DOHH2 (cell line): ENCODE measurements around the gene UBE2S.

Experiments
- H3F3A ChIP-seq: fragments of 200-600 bp; sonication (generic), shearing (Covaris generic); 2 replicates; pipeline ENCODE4 v1.6.0; 2016; ENCODE audit warnings: antibody characterized with exemption, mild to moderate bottlenecking; ENCODE audit not compliant: control insufficient read depth, insufficient read depth
- H3K27ac ChIP-seq: fragments of 200-600 bp; sonication (generic); 2 replicates; pipeline ENCODE4 v1.5.1; 2014; ENCODE audit warnings: low read depth, mild to moderate bottlenecking, low read length, moderate library complexity
- H3K27me3 ChIP-seq: fragments of 200-600 bp; sonication (generic); 2 replicates; pipeline ENCODE4 v1.6.1; 2014; ENCODE audit warnings: mild to moderate bottlenecking, low read length, mixed read lengths; ENCODE audit not compliant: control insufficient read depth
- H3K36me3 ChIP-seq: fragments of 200-600 bp; sonication (generic); 2 replicates; pipeline ENCODE4 v1.6.1; 2014; ENCODE audit warnings: mild to moderate bottlenecking, low read length, moderate library complexity, mixed read lengths; ENCODE audit not compliant: control insufficient read depth
- H3K4me1 ChIP-seq: fragments of 200-600 bp; sonication (generic); 2 replicates; pipeline ENCODE4 v1.6.1; 2014; ENCODE audit warnings: mild to moderate bottlenecking, low read length, mixed read lengths; ENCODE audit not compliant: control insufficient read depth
- H3K4me2 ChIP-seq: fragments of 200-600 bp; sonication (generic); 2 replicates; pipeline ENCODE4 v1.6.0; 2014; ENCODE audit warnings: mild to moderate bottlenecking, low read length, moderate library complexity
- H3K4me3 ChIP-seq: fragments of 200-600 bp; sonication (generic); 2 replicates; pipeline ENCODE4 v1.5.1; 2014; ENCODE audit warnings: mild to moderate bottlenecking, low read length, mixed read lengths
- H3K79me2 ChIP-seq: fragments of 200-600 bp; sonication (generic); 2 replicates; pipeline ENCODE4 v1.6.1; 2014; ENCODE audit warnings: mild to moderate bottlenecking, low read length, mixed read lengths; ENCODE audit not compliant: control insufficient read depth
- H3K9me2 ChIP-seq: fragments of 200-600 bp; sonication (generic); replicated peaks from 2 replicates; pipeline ENCODE4 v1.6.1; 2014; ENCODE audit warnings: mild to moderate bottlenecking, low read length, mixed read lengths; ENCODE audit not compliant: control insufficient read depth
- H3K9me3 ChIP-seq: fragments of 200-600 bp; sonication (generic); 2 replicates; pipeline ENCODE4 v1.6.1; 2014; ENCODE audit warnings: antibody characterized with exemption, low read length, mixed read lengths; ENCODE audit not compliant: control insufficient read depth, insufficient read depth
- H4K20me1 ChIP-seq: fragments of 200-600 bp; sonication (generic); 2 replicates; pipeline ENCODE4 v1.6.0; 2014; ENCODE audit warnings: low read depth, mild to moderate bottlenecking, antibody characterized with exemption, low read length, moderate library complexity; ENCODE audit not compliant: control insufficient read depth, insufficient read depth
- CTCF ChIP-seq: fragments of 200-600 bp; sonication (generic); IDR thresholded peaks from one replicate; pipeline ENCODE4 v1.5.1; 2014; ENCODE audit warnings: antibody characterized with exemption, mild to moderate bottlenecking, low read depth, low read length; ENCODE audit not compliant: poor library complexity, severe bottlenecking
- EZH2phosphoT487 ChIP-seq: fragments of 200-600 bp; sonication (generic); IDR thresholded peaks from 2 replicates; pipeline ENCODE4 v1.6.1; 2017; ENCODE audit warnings: borderline replicate concordance, mild to moderate bottlenecking, antibody characterized with exemption, low read length, moderate library complexity, mixed read lengths

UBE2S gene

GRCh38 chr19:55390461-55390880, 17.1 kb downstream of the UBE2S start:
- Histone ChIP-seq H3K4me2 (no peak overlapping the region; the same call in 1 of the 2 replicates), H3K36me3 (peaks cover 45% of the 10 kb centered on the region), H3K9me3 (no peaks in the 10 kb centered on the region), H3K27ac (0 out of 2 replicates have a peak overlapping the region, but pooled peaks have one; percentile 6), H3K4me3 (no peak overlapping the region), H3F3A (peaks cover 67% of the 10 kb centered on the region), H3K79me2 (peaks cover 29% of the 10 kb centered on the region), H3K4me1 (peaks cover 43% of the 10 kb centered on the region), H3K27me3 (peaks cover 3% of the 10 kb centered on the region; the same call in 1 of the 2 replicates), H4K20me1 (peaks cover 36% of the 10 kb centered on the region), H3K9me2 (no peaks in the 10 kb centered on the region)
- no peak for TF ChIP-seq CTCF
- TF ChIP-seq EZH2phosphoT487 = no peak

- H3K9me3 ChIP-seq = no peaks in the 10 kb centered on the region
- H3K9me2 ChIP-seq = no peaks in the 10 kb centered on the region
- H3K4me2 ChIP-seq = peak overlapping the region; percentile 99; the same call in 1 of the 2 replicates
- H3K4me1 ChIP-seq = peaks cover 48% of the 10 kb centered on the region
- H3K36me3 ChIP-seq = peaks cover 49% of the 10 kb centered on the region
- H3F3A ChIP-seq = peaks cover 70% of the 10 kb centered on the region
- H3K27ac ChIP-seq = peak overlapping the region; percentile 13; the same call in 1 of the 2 replicates
- peaks cover 36% of the 10 kb centered on the region for H4K20me1 ChIP-seq
- 0 out of 2 replicates have a peak overlapping the region, but pooled peaks have one; percentile 8 for H3K4me3 ChIP-seq
- H3K27me3 ChIP-seq = peaks cover 3% of the 10 kb centered on the region; the same call in 1 of the 2 replicates
- peaks cover 33% of the 10 kb centered on the region for H3K79me2 ChIP-seq
- TF ChIP-seq CTCF = no peak
- no peak for TF ChIP-seq EZH2phosphoT487
Measured at GRCh38 chr19:55389386-55390317, 17.9 kb downstream of the UBE2S start.

DNA sequence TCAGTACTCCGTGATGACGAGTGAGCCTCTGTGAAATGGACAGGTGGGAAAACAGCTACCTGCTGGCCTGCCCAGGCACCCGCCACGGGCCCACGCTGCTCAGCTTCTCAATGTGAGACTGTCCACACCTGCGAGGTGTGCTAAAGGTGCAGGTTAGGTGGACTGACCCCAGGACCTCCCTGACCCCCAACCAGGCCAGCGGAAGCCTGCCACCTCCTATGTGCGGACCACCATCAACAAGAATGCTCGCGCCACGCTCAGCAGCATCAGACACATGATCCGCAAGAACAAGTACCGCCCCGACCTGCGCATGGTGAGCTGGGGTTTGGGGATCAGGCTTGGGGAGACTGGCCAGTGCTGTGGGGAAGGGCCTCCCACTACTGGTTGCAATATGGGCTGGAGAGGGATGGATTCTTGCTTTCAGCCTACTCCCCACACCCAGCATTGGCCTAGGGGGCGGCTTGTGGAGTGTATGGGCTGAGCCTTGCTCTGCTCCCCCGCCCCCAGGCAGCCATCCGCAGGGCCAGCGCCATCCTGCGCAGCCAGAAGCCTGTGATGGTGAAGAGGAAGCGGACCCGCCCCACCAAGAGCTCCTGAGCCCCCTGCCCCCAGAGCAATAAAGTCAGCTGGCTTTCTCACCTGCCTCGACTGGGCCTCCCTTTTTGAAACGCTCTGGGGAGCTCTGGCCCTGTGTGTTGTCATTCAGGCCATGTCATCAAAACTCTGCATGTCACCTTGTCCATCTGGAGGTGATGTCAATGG, 19.7 kb downstream of the UBE2S start:
- peaks cover 36% of the 10 kb centered on the region for H4K20me1 ChIP-seq
- peak overlapping the region; percentile 99 for H3K4me2 ChIP-seq

More for the DNA sequence above, 19.7 kb downstream of the UBE2S start:
- Histone ChIP-seq H3K9me2 (no peaks in the 10 kb centered on the region), H3K4me1 (peaks cover 59% of the 10 kb centered on the region), H3K9me3 (no peaks in the 10 kb centered on the region), H3K36me3 (peaks cover 54% of the 10 kb centered on the region), H3F3A (peaks cover 71% of the 10 kb centered on the region), H3K79me2 (peaks cover 44% of the 10 kb centered on the region), H3K27me3 (peaks cover 3% of the 10 kb centered on the region; the same call in 1 of the 2 replicates), H3K27ac (no peak overlapping the region), H3K4me3 (peak overlapping the region; percentile 99)
- no peak for TF ChIP-seq CTCF
